ENCODE measurements around the gene UNC13C.

DNA sequence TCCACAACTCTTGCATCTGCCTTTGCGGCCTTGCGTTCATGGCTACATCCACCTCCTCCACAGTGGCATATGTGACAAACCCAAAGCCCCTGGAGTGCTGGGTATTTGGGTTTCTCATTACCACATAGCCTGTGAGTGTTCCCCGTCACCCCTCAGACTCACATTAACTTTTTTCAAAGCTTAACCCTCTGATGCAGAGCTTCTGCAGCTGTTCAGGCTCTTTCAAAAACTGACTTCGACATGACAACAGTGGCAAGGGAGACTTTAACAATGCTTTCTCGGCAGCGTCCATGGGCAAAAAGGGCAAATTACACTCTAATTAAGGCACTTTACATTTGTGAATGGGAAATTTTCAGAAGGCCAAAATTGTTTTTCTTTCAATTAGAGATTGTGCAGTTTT, 343.2 kb downstream of the UNC13C start:
- TF ChIP-seq EZH2 (IDR thresholded peaks at IDR 0.05; ENCODE audit: insufficient read depth, poor library complexity, severe bottlenecking) = no peak
- no peak for TF ChIP-seq EZH2phosphoT487 (IDR thresholded peaks at IDR 0.05; ENCODE audit: insufficient read depth, low read depth)
